Activated CD4-positive, CD25-positive, alpha-beta regulatory T cell (primary cell): ENCODE measurements around the gene SORCS2.
A peak's percentile ranks its signal among the peaks of the same experiment; 100 is the strongest.

Experiments
- DNase-seq, 4 experiments: peaks; one replicate each; lab custom pipeline; 2025; lab: John Stamatoyannopoulos, UW

SORCS2 gene

GRCh38 chr4:7712021-7712671 is 519.8 kb downstream of the SORCS2 start:
- no peak for DNase-seq

GRCh38 chr4:7713757-7714156 is 521.4 kb downstream of the SORCS2 start:
- no peak for DNase-seq

DNA sequence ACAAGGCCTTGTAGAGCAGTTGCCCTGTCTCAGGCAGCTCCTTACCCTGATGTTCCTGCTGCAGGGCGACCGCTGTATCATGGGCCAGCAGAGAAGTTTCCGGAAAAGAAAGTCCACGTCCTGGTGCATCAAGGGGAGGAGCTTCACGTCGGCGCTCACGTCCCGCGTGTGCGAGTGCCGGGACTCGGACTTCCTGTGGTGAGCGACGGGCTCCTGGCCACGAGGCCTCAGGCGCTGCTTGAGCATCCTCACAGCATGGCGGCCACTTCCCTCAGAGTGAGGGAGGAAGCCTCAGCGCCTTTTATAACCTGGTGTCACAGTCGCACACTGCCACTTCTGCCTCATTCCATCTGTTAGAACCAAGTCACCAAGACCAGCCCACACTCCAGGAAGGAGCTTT is 521.8 kb downstream of the SORCS2 start:
- DNase-seq, result no peak

- DNase-seq, result no peak
These were observed 522.4 kb downstream of the SORCS2 start for GRCh38 chr4:7714738-7715137.

DNA sequence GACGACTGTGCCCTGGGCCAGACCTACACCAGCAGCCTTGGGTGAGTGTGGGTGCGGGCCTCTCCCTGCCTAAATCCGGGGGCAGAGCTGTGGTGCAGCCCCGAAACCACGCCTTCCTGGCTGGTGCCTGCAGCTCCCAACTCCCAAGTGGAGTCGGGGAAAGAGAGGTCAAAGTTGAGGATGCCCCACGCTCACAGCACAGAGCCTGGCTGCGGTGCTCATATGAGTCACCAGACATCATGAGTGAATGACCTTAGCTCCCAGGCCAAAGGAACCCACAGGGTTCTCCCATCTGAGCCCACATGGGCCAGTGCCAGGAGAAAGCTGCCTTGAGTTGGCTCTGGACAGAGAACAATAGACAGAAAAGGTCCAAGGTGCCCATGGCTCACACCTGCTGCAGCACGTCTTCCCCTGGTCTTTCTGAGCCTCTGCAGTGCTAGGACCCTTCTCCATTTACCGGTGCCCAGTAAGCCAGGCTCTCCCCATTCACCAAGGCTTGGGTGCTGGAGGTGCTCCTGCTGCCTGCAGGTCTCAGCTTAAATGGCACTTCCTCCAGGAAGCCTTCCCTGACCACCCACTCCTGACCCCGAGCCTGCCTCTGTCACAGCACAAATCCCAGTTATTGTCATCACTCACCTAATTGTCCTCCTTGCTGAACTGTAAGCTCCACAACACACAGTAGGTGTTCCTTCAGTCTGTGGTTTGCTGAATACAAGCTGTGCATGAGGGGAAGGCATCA is 523.1 kb downstream of the SORCS2 start:
- DNase-seq, result no peak

DNA sequence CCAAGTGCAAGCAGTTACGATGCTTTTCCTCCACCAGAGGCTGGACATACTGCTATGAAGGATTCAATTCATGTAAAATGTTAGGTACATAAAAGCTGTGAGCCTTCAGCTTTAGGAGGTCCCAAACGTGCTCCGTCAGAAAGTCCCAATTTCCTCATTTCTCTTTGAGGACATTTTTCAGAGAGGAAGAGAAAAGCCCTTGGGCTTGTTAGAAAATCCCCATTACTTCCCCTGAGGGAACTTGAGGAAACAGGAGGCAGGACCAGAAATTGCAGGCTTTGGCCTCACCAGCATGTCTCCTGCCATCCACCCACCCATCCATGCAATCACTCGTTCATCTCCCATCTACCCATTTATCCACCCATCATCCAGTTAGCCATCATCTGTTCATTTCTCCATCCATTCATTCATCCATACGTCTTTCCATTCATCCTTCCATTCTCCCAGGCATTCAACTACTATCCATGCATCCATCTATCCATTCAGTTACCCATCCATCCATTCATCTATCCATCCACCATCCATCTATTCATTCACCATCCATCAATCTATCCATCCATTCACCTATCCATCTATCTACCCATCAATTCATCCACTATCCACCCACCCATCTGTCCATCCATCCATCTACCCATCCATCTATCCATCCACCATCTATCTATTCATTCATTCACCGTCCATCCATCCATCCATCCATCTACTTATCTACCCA is 523.8 kb downstream of the SORCS2 start:
- DNase-seq, result no peak

DNA sequence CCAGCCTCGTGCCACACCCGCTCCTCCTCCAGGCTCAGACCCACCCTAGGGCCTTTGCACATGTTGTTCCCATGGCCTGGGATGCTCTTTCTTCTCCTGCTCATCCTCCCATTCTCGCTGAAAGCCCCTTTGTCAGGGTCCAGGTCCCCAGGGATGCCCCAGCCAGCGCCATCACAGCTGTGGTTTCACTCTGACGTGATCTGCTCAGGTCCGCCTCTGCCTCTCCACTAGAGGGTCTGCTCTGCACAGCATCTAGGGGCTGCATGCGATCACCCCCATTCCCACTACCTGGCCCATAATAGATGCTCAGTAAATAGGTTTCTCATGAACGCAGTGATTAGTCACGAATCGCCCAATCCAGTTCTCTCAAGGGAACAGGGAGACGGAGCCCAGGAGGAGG is 524.8 kb downstream of the SORCS2 start:
- no peak for DNase-seq

DNA sequence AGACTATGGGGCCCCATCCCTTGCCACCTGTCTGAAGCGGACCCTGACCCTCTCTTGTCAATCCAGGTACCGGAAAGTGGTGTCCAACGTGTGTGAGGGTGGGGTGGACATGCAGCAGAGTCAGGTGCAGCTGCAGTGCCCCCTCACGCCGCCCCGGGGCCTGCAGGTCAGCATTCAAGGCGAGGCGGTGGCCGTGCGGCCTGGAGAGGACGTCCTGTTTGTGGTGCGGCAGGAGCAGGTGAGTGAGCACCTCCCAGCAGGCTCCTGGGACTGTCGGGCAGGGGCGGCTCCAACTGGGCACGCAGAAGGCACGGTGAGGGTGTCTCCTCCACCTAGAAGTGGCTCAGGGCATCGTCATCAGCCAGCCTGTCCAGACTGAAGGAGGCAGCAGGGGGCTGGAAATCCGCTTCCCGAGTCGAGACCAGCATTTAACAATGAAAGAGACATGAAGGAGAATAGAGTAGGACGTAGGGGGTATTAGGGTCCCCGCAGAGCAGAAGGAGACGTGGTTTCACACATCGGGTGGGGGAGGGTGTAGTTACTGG is 525.7 kb downstream of the SORCS2 start:
- DNase-seq, result no peak

- peak in 2 of 4 experiments; percentile 33 to 35 for DNase-seq
These were observed 527.2 kb downstream of the SORCS2 start for GRCh38 chr4:7719354-7720174.

GRCh38 chr4:7721984-7722551 is 529.7 kb downstream of the SORCS2 start:
- DNase-seq, result no peak

- no peak for DNase-seq
These were observed 530.5 kb downstream of the SORCS2 start for GRCh38 chr4:7722766-7723387.

DNA sequence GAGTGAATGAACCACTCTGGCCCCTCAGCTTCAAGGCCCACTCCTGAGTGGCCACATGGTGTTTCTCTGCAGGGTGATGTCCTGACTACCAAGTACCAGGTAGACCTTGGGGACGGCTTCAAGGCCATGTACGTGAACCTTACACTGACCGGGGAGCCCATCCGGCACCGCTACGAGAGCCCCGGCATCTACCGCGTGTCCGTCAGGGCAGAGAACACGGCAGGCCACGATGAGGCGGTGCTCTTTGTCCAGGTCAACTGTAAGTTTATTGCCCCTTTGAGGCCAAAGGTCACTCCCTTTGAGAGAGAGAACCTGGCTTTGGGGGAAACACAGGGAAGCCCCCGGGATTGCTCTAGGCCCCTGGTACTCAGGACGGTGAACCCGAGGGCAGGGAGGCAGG is 531.3 kb downstream of the SORCS2 start:
- no peak for DNase-seq

GRCh38 chr4:7725951-7726350 is 533.6 kb downstream of the SORCS2 start:
- no peak for DNase-seq

GRCh38 chr4:7726665-7727413 is 534.5 kb downstream of the SORCS2 start:
- no peak for DNase-seq

DNA sequence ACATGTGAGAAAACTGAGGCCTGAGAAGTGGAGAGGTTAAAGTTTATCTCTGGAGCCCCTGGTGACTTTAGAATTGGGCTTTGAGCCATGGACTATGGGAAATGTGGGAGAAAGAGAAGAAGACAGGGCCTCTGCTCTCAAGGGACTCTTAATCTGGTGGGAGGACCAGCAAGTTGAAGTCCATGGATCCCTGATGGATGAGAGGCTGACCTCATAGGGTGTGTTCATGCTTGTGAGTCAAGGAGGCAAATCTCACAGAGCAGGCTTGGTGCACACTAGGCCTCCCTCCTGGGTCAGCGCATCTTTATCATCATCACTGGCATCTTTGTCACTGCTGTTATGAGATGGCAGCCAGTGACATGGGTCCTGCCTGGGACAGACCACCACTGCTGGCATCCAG is 535.4 kb downstream of the SORCS2 start:
- no peak for DNase-seq

- no peak for DNase-seq
These were observed 539.1 kb downstream of the SORCS2 start for GRCh38 chr4:7731437-7731836.

- DNase-seq, result no peak
These were observed 539.9 kb downstream of the SORCS2 start for GRCh38 chr4:7732263-7732662.

DNA sequence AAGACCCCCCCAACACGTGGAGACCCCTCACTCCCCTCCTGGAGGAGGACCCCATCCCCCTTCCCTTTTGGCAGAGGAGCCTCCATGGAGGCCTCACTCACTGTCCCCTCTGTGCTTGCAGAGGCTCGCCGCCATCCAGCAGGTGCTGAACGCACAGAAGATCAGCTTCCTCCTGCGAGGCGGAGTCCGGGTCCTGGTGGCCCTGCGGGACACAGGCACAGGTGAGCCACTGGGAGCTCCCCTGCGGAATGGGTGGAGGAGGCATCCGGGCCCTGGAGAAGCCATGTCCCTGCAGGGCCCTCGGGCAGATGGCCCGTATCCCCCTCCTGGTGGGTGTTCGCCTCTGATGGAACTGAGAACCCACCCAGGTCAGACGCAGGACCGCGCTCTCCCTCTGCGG is 540.9 kb downstream of the SORCS2 start:
- DNase-seq, result no peak

DNA sequence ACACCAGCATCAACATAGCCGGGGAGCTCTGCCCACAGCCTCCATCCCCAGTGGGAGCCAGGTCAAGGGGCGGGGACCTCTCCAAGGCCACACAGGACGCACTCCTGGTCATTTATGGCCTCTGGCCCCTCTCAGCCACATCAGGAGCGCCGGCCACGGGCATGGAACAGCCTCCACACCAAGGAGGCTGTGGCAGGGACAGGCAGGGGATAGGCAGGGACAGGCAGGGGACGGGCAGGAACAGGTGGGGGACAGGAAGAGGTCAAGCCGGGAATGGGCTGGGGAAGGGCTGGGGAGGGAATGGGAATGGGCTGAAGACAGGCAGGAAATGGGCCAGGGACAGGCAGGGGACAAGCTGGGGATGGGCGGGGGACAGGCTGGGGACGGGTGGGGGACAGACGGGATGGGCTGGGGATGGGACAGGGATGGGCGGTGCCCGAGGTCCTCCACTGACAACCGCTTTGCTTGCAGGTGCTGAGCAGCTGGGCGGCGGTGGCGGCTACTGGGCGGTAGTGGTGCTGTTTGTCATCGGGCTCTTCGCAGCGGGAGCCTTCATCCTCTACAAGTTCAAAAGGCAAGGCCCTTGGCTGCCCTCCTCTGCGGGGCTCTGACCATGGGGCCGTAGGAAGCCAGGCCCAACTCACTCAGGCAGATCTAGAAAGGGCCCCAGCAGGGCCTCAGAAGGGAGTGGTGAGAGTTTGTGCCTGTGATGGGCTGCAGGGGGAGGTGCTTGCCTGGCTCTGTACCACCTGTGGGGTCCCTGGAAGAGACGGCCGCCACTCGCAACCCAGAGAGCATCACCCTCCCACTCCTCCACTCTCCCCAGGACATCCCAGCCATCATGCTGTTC is 541.7 kb downstream of the SORCS2 start:
- no peak for DNase-seq
